ENCODE data around the gene KSR2.
"Not testable (repeated sequence)": the region's sequence is repeated elsewhere in the genome, so short reads cannot be mapped to it uniquely, and the experiment has no call there.

Gene KSR2

GRCh38 chr12:117889098-117889497, 79.7 kb downstream of the KSR2 start:
- no peak for DNase-seq

- DNase-seq, result no peak
These were observed 83.6 kb downstream of the KSR2 start for GRCh38 chr12:117885211-117885610.

GRCh38 chr12:117884161-117884560, 84.6 kb downstream of the KSR2 start:
- DNase-seq, result no peak

GRCh38 chr12:117882603-117883184, 86.1 kb downstream of the KSR2 start:
- no peak for DNase-seq

- no peak for DNase-seq
These were observed 86.6 kb downstream of the KSR2 start for GRCh38 chr12:117882181-117882580.

GRCh38 chr12:117881517-117881916, 87.3 kb downstream of the KSR2 start:
- no peak for DNase-seq

GRCh38 chr12:117878605-117879004, 90.2 kb downstream of the KSR2 start:
- no peak for DNase-seq

GRCh38 chr12:117876436-117876816, 92.4 kb downstream of the KSR2 start:
- no peak for DNase-seq

- peak; percentile 54 for DNase-seq
These were observed 92.9 kb downstream of the KSR2 start for GRCh38 chr12:117875744-117876435.

- DNase-seq, result peak; percentile 41
These were observed 93.9 kb downstream of the KSR2 start for GRCh38 chr12:117874842-117875434.

GRCh38 chr12:117874198-117874597, 94.6 kb downstream of the KSR2 start:
- not testable (repeated sequence) for DNase-seq

- no peak for DNase-seq
These were observed 96.1 kb downstream of the KSR2 start for GRCh38 chr12:117872546-117873169.

GRCh38 chr12:117869551-117869950, 99.2 kb downstream of the KSR2 start:
- no peak for DNase-seq

GRCh38 chr12:117867348-117867747, 101.4 kb downstream of the KSR2 start:
- no peak for DNase-seq

- DNase-seq, result no peak
These were observed 103.3 kb downstream of the KSR2 start for GRCh38 chr12:117865505-117865904.

- DNase-seq, result no peak
These were observed 105.6 kb downstream of the KSR2 start for GRCh38 chr12:117863002-117863709.

GRCh38 chr12:117861691-117862090, 107.1 kb downstream of the KSR2 start:
- no peak for DNase-seq

- not testable (repeated sequence) for DNase-seq
These were observed 108.0 kb downstream of the KSR2 start for GRCh38 chr12:117860787-117861290.

GRCh38 chr12:117860111-117860510, 108.7 kb downstream of the KSR2 start:
- DNase-seq, result no peak

GRCh38 chr12:117857632-117858612, 110.9 kb downstream of the KSR2 start:
- peak; percentile 46 for DNase-seq

- DNase-seq, result not testable (repeated sequence)
These were observed 111.7 kb downstream of the KSR2 start for GRCh38 chr12:117857139-117857538.

GRCh38 chr12:117855165-117855564, 113.6 kb downstream of the KSR2 start:
- DNase-seq, result no peak
